ENCODE measurements around the gene SLC9A3. TPM values are rescaled to one million over a fixed set of nuclear protein-coding genes. Genes with fewer than 3 reads are reported as not detected.

The SLC9A3 gene
- total RNA-seq (1 to 10 TPM; 1.3 to 3.8 TPM), polyA plus RNA-seq (1 to 10 TPM in 1 of 2 donors, under 1 TPM in 1; 0.94 to 1.8 TPM)
- long read RNA-seq, donor 1, result 0 reads
- long read RNA-seq, donor 2, result 0 reads
- long read RNA-seq, donor 3, result 0 reads
- long read RNA-seq, donor 4, partial matches to known transcripts, result 5 of 5 reads
- long read RNA-seq, donor 4, other reads (novel, unspliced or antisense), result 0 of 5 reads
- long read RNA-seq, donor 5, result 0 reads

DNA sequence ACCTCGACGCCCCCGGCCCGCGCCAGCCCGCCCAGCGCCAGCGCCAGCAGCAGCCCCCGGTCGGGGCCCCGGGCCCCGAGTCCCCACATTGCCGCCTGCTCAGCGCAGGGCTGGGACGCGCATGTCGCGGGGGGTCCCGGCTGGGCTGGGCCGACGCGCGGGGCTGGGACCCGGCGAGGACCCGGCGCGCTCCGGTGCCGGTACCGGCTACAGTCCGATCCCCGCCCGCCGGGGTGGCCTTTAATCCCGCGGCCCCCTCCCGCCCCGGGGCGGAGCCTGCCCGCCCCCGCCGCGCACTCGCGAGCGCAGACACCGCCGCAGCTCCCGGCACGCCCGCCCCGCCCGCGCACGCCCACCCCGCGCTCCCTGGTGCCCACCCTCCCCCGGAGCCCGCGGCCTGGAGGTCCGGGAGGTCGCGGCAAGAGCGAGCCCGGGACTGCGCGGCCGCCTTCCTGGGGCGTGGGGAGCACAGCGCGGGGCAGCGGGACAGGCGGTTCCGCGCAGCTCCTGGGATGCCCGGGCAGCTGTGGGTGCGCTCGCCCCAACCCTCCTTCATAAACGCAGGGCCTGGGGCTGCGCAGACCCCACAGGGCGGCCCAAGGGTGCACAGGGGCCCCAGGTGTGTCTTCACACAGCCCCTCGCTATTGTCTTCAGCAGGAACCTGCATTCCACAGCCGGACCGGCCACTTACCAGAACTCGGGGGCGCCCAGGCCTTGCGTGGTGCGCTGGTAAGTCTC lies at the start of gene SLC9A3:
SLC9A3 (minus strand) TSS at position 216 of the 739 bp plus-strand sequence.
- Histone ChIP-seq H3K9me3 (ENCODE audit: control insufficient read depth in 4 of 4, insufficient read depth in 3 of 4, low read length in 3 of 4) (no peaks in the 10 kb centered on the region), H3K27ac (ENCODE audit: low read depth in 1 of 2, low read length in 1 of 2) (no peak within 1 kb of the TSS), H3K4me3 (no peak within 1 kb of the TSS), H3K9ac (ENCODE audit: insufficient read depth in 1 of 2, low read length in 2 of 2) (no peak within 1 kb of the TSS), H3K4me1 (ENCODE audit: control insufficient read depth in 5 of 5, insufficient read depth in 5 of 5, low read length in 5 of 5) (peaks cover 0 to 15% (median 0%) of the 10 kb centered on the region in 5 donors), H3K36me3 (ENCODE audit: control insufficient read depth in 4 of 4, insufficient read depth in 4 of 4, low read length in 4 of 4) (no peaks in the 10 kb centered on the region), H3K27me3 (ENCODE audit: control insufficient read depth in 3 of 3, insufficient read depth in 3 of 3, low read length in 2 of 3) (peaks cover 14 to 68% (median 62%) of the 10 kb centered on the region in 3 donors)
- ATAC-seq (ENCODE audit: insufficient read depth, low FRiP score) (no peak), DNase-seq (no peak)
- 4 to 6% methylated on average over 43 to 89 of the region's 89 CpGs for WGBS, 2 donors
- TF ChIP-seq, protein P1, sequence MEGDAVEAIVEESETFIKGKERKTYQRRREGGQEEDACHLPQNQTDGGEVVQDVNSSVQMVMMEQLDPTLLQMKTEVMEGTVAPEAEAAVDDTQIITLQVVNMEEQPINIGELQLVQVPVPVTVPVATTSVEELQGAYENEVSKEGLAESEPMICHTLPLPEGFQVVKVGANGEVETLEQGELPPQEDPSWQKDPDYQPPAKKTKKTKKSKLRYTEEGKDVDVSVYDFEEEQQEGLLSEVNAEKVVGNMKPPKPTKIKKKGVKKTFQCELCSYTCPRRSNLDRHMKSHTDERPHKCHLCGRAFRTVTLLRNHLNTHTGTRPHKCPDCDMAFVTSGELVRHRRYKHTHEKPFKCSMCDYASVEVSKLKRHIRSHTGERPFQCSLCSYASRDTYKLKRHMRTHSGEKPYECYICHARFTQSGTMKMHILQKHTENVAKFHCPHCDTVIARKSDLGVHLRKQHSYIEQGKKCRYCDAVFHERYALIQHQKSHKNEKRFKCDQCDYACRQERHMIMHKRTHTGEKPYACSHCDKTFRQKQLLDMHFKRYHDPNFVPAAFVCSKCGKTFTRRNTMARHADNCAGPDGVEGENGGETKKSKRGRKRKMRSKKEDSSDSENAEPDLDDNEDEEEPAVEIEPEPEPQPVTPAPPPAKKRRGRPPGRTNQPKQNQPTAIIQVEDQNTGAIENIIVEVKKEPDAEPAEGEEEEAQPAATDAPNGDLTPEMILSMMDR (IDR thresholded peaks at IDR 0.05; ENCODE audit: control extremely low read depth, extremely low read depth), result no peak

DNA sequence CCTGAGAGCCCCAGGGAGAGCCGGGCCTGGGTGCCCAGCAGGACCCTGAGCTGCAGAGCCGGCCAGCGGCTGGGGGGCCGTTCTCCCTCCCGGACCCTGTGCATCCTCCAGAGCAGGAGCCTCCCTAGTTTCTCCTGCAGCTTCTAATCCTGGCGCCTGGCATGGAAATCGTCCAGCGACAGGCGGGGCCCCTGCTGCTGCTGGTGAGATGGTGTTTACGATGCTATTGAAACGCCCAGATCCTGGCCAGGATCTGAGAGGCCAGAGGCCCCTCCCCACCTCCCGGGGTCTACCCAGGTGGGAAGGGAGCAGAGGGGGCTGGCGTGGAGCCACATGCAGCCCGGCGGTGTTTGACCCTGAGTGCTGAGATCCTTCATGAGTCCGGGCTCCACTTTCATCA lies 49.7 kb upstream of the SLC9A3 start:
- H3K36me3 ChIP-seq (ENCODE audit: control insufficient read depth in 4 of 4, insufficient read depth in 4 of 4, low read length in 4 of 4), result no peaks in the 10 kb centered on the region
- peaks cover 0 to 13% (median 6%) of the 10 kb centered on the region in 4 donors for H3K9me3 ChIP-seq (ENCODE audit: control insufficient read depth in 4 of 4, insufficient read depth in 3 of 4, low read length in 3 of 4)
- no peak for DNase-seq
- WGBS, 2 donors, result 47 to 55% methylated on average over 16 of the region's 16 CpGs
- no peak overlapping the region for H3K9ac ChIP-seq (ENCODE audit: insufficient read depth in 1 of 2, low read length in 2 of 2)
- peaks cover 3 to 9% (median 3%) of the 10 kb centered on the region in 3 donors for H3K27me3 ChIP-seq (ENCODE audit: control insufficient read depth in 3 of 3, insufficient read depth in 3 of 3, low read length in 2 of 3)
- no peak for ATAC-seq (ENCODE audit: insufficient read depth, low FRiP score)
- TF ChIP-seq, protein P1 (IDR thresholded peaks at IDR 0.05; ENCODE audit: control extremely low read depth, extremely low read depth), result no peak
- no peak overlapping the region for H3K27ac ChIP-seq (ENCODE audit: low read depth in 1 of 2, low read length in 1 of 2)
- H3K4me3 ChIP-seq, result no peak overlapping the region
- H3K4me1 ChIP-seq (ENCODE audit: control insufficient read depth in 5 of 5, insufficient read depth in 5 of 5, low read length in 5 of 5), result no peaks in the 10 kb centered on the region

- H3K36me3 ChIP-seq (ENCODE audit: control insufficient read depth in 4 of 4, insufficient read depth in 4 of 4, low read length in 4 of 4), result no peaks in the 10 kb centered on the region
- peaks cover 0 to 9% (median 0%) of the 10 kb centered on the region in 3 donors for H3K27me3 ChIP-seq (ENCODE audit: control insufficient read depth in 3 of 3, insufficient read depth in 3 of 3, low read length in 2 of 3)
- TF ChIP-seq, protein P1 (IDR thresholded peaks at IDR 0.05; ENCODE audit: control extremely low read depth, extremely low read depth), result no peak
- 91 to 92% methylated on average over 12 of the region's 12 CpGs for WGBS, 2 donors
- no peak for ATAC-seq (ENCODE audit: insufficient read depth, low FRiP score)
- H3K9ac ChIP-seq (ENCODE audit: insufficient read depth in 1 of 2, low read length in 2 of 2), result no peak overlapping the region
- H3K27ac ChIP-seq (ENCODE audit: low read depth in 1 of 2, low read length in 1 of 2), result no peak overlapping the region
- peaks cover 0 to 13% (median 6%) of the 10 kb centered on the region in 4 donors for H3K9me3 ChIP-seq (ENCODE audit: control insufficient read depth in 4 of 4, insufficient read depth in 3 of 4, low read length in 3 of 4)
- no peak overlapping the region for H3K4me3 ChIP-seq
- DNase-seq, result peak in 1 of 3 donors; percentile 11
- no peaks in the 10 kb centered on the region for H3K4me1 ChIP-seq (ENCODE audit: control insufficient read depth in 5 of 5, insufficient read depth in 5 of 5, low read length in 5 of 5)
Measured at GRCh38 chr5:573206-573605, 49.0 kb upstream of the SLC9A3 start.

Measured in lung (tissue), 16 donors.